NCI-H1436 treated with DMSO at 0.1 percent for 48 hours (cell line): ENCODE results near the gene CTU2.

Source experiments
- DNase-seq: peaks from one replicate; lab custom pipeline; 2025; lab: John Stamatoyannopoulos, UW

CTU2 gene

DNA sequence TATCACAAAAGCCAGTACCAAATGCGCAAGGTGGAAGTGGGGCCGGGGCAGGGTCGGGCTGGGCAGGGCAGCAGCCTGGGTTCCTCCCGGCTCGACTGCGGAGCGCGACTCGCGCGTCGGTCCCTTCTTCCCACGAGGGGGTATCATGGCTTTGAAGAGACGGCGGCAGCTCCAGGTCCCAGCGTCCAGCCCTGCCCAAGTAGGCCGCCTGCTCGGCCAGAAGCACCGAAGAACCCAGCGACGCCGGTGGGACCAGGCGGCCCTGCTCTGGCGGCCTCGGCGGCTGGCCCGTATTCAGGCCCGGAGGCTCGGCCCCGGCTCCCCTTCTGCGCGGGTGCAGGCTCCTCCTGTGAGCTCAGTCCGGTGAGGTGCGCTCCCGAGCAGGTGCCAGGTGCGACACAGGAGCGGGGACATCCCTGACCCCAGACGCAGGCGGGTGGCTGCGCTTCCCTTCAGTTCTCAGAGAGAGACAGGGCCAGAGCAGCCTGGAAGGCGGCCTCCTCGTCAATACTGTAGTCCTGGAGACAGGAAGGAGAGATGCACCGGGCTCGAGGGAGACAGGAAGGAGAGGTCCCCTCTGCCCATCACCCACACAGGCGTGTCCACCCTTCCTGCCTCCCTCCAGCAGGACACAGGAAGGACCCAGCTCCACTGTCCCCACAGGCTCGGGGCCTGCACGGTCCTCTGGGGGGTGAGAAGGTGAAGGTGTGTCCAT is 9.0 kb upstream of the CTU2 start:
- no peak for DNase-seq

DNA sequence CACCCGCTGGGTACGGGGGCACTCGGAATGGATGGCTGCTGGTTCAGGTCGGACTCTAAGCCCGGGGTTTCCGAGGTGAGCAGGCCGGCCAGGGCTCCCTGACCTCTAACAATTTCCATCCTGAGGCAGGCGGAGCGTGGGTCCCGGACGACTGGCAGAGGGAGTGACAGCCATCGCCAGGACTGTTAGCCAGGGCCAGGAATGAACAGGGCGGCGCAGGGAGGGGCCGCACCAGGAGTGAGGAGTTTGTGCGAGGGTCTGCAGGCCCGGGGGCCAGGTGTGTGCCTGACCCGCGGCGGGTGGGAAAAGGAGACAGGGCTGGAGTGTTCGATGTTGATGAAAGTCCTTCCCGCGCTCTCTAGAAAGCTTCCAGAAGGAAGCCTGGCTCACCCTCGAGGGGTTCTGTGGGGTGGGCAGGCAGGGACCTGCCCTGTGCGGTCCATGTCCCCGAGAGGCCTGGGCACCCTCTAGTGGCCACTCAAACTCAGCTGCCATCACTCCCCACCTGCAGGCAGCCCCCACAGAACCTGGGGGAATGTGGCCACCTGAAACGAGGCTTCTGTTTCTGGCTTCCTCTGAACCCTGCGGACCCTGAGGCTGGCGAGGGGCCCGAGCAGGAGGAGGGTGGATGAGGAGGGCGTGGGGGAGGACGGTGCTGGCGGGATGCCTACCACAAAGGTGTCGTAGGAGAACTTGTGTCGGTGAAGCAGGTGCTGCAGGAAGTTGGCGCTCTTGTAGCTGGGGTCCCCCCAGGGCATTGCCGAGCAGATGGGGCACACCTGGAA is 8.3 kb upstream of the CTU2 start:
- DNase-seq, result no peak

- DNase-seq, result no peak
These were observed 7.7 kb upstream of the CTU2 start for GRCh38 chr16:88698646-88699045.

- DNase-seq, result no peak
These were observed 7.1 kb upstream of the CTU2 start for GRCh38 chr16:88699180-88699579.

DNA sequence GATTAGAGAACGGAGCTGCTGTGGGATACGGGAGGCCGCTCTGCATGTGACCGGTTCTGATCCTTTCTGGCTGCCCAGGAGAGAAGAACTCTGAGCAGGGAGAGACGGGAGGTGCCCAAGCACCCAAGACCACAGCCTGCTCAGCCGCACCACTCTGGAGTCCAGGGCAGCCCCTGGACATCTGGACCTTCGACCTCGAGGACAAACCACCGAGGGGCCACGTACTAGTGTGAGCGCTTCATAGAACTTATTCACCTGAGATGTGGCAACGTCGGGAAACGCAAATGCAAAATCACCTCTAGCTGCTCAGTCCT is 6.0 kb upstream of the CTU2 start:
- no peak for DNase-seq

DNA sequence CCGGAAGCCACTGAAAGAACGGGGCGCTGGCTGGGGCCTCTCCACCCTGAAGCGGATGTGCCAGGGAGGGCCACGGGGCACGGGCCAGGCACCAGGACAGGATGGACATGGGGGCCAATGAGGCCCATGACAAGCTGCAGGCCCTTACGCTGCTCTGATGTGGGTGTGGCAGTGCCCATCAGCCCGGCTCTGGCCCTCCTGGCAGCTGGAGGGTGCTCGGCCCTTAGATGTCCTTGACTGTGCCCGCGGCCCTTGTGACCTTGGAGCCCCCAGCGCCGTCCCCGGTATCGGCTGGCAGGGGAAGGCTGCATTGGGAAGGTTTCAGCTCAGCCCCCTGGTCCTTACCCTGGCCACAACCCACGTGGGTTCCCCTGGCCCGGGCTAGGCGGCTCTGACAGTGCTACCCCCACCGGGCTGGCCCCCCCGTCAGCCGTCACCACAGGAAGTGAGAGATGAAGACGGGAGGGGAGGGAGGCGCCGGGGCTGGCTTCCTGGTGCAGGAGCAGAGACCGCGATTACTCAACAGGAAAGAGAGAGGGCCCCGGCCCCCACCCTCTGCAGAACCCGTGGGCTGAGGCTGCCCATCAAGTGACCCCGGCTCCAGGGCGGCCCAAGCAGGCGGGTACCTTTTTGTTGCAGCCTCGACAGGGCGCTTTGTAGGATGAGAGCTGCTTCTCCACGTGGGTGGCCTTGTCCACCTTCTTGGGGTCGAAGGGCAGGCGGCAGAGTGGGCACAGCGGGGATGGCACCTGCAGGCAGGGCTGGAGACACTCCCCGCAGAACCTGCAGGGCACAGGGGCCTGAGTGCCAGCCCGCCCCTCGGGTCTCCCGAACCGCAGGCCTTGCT is 5.4 kb upstream of the CTU2 start:
- DNase-seq, result no peak

- DNase-seq, result no peak
These were observed 4.5 kb upstream of the CTU2 start for GRCh38 chr16:88701581-88702370.

DNA sequence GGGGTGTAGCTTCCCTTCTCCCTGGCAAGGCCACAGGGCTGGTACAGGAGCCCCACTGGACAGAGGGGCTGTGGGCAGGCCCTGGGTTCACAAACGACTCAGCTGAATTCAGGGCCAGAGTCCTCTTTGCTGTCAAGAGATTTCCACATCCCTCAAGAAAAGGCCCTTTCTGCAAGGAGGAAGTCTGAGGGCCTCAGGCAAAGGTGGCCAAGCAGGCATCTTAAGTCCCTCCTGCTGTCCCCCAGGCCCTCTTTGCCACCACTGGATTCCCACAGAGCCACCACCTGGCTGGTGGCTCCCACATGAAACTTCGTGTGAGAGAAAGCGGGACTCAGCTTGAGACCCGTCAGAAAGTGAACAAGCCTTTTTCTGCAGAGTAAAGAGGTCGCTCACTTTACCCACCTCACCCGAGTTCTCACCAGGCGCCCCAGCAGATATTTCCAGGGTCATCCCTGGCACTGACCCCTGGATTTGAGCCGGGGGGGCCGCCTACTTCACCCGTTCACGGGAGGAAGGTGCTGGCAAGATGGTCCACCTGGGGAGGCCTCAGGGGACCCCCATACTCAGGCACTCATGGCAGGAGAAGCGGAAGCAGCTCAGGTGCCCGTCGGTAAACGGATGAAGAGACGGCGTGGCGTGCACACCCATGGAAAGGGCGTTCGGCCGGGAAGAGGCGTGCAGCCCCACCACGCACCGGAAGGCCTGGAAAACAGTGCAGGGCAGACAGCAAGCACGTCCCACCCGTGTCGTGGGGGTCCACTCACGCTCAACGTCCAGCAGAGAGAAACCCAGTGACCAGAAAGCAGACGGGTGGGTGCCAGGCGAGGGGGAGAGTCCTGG is 3.7 kb upstream of the CTU2 start:
- no peak for DNase-seq

- DNase-seq, result no peak
These were observed 2.6 kb upstream of the CTU2 start for GRCh38 chr16:88703486-88704309.

GRCh38 chr16:88705076-88705684 is 1.1 kb upstream of the CTU2 start:
- no peak for DNase-seq

DNA sequence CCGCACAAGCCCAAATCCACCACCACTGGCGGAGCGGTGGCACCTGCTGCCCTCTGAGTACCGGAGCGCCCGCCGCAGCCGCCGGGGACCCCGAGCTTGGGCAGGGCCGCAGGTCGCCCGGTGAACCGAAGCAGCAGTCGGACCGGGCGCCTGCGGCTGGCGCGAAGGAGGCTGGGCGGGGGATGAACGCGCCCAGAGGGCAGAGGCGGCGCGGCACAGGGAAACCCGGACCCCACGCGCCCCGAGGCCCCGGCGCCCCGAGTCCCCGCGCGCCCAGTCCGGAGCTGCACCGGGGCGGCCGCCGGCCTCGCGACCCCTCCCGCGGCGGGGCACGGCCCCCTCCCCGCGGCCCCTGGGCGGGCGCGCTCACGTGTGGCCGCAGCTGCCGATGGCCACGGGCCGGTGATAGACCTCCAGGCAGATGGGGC is 488 bp upstream of the CTU2 start:
- no peak for DNase-seq

GRCh38 chr16:88706965-88707826 is 893 bp downstream of the CTU2 start:
- no peak for DNase-seq

GRCh38 chr16:88710556-88710955 is 4.3 kb downstream of the CTU2 start:
- no peak for DNase-seq

GRCh38 chr16:88711750-88712340 is 5.5 kb downstream of the CTU2 start:
- no peak for DNase-seq

- no peak for DNase-seq
These were observed 6.2 kb downstream of the CTU2 start for GRCh38 chr16:88712362-88712979.

- DNase-seq, result no peak
These were observed 6.8 kb downstream of the CTU2 start for GRCh38 chr16:88713054-88713453.

DNA sequence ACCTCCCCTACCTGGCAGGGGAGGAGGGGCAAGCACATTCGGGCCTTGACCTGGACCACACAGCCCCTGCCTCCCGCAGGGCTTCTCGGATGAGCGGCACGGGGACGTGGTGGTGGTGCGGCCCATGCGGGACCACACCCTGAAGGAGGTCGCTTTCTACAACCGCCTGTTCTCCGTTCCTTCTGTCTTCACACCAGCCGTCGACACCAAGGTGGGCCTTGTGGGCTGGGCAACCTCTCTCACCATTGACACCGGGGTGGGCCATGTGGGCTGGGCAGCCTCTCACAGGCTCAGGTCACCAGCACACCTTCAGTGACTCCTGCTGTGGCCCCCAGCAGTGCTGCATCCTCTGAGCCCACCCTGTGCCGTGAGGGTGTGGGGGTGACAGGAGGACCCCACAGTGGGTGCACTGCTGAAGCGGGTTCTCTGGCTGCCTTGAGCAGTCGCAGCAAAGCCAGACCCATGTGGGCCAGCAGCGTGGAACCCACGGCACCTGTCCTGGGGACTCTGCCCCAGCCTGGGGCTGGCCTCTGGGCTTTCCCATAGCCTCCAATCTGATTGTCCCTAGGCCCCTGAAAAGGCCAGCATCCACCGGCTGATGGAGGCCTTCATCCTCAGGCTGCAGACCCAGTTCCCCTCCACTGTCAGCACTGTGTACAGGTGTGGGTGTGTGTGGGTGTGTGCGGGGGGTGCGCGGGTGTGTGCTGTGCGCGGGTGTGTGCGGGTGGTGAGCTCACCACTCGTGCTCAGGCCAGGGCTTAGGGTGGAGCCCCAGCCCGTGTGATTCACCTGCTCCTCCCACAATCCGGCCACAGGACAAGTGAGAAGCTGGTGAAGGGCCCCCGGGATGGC is 7.5 kb downstream of the CTU2 start:
- DNase-seq, result no peak
